Natural killer cell (primary cell): ENCODE measurements around the gene HOXA7. TPM values are rescaled to one million over a fixed set of nuclear protein-coding genes. Genes with fewer than 3 reads are reported as not detected.
A peak's percentile ranks its signal among the peaks of the same experiment; 100 is the strongest.

Source experiments
- ATAC-seq, 3 donors: fragments of 150-1000 bp in 2 of 3; fragments of 200-7000 bp in 1 of 3; cut with Tn5 transposase; 1 replicate in 1 of 3; 2 replicates in 2 of 3; pipeline ENCODE4 v1.10.0; 2021; ENCODE audit warnings: mild to moderate bottlenecking in 2 of 3, moderate library complexity in 2 of 3
- DNase-seq, 2 donors: peaks; one replicate each; pipeline versions ENCODE4 v3.0.0 to v3.0.0-alpha.2; 2013 to 2021; ENCODE audit warnings: mixed read lengths in 1 of 2
- H3K27ac ChIP-seq: one replicate; pipeline ENCODE4 v1.5.1; 2013; ENCODE audit warnings: mild to moderate bottlenecking, low read length
- H3K27me3 ChIP-seq: one replicate; pipeline ENCODE4 v1.6.1; 2013; ENCODE audit warnings: low read length; ENCODE audit not compliant: control insufficient read depth, insufficient read depth
- H3K36me3 ChIP-seq: one replicate; pipeline ENCODE4 v1.6.1; 2013; ENCODE audit warnings: low read length; ENCODE audit not compliant: control insufficient read depth, insufficient read depth
- H3K4me1 ChIP-seq: one replicate; pipeline ENCODE4 v1.6.1; 2013; ENCODE audit warnings: low read length; ENCODE audit not compliant: control insufficient read depth, insufficient read depth
- H3K4me3 ChIP-seq: one replicate; pipeline ENCODE4 v1.5.1; 2013; ENCODE audit warnings: low read length
- H3K9me3 ChIP-seq: one replicate; pipeline ENCODE4 v1.6.1; 2013; ENCODE audit warnings: low read length; ENCODE audit not compliant: control insufficient read depth, insufficient read depth
- H3K27ac Mint-ChIP-seq, 2 donors: one replicate each; pipeline ENCODE4 v1.8.0; 2022; ENCODE audit warnings: mild to moderate bottlenecking in 2 of 2, mixed read lengths in 2 of 2, moderate library complexity in 1 of 2
- H3K27me3 Mint-ChIP-seq, 2 donors: one replicate each; pipeline ENCODE4 v1.8.0; 2022; ENCODE audit warnings: low read depth in 2 of 2, mixed read lengths in 2 of 2
- H3K36me3 Mint-ChIP-seq: one replicate; pipeline ENCODE4 v1.8.0; 2022; ENCODE audit warnings: mixed read lengths
- H3K4me1 Mint-ChIP-seq, 2 donors: one replicate each; pipeline ENCODE4 v1.8.0; 2022; ENCODE audit warnings: mixed read lengths in 2 of 2
- H3K4me3 Mint-ChIP-seq: one replicate; pipeline ENCODE4 v1.8.0; 2022; ENCODE audit warnings: mild to moderate bottlenecking, moderate library complexity, mixed read lengths
- H3K9me3 Mint-ChIP-seq, 2 donors: one replicate each; pipeline ENCODE4 v1.8.0; 2022; ENCODE audit warnings: mixed read lengths in 2 of 2
- CTCF ChIP-seq: fragments of 200-600 bp; IDR thresholded peaks from one replicate; pipeline ENCODE4 v1.8.0; 2022; ENCODE audit warnings: antibody characterized with exemption
- WGBS: methylation state at CpG from one replicate; pipeline ENCODE4 v1.1.7; 2013; ENCODE audit warnings: missing lambda C conversion rate; ENCODE audit not compliant: insufficient coverage; 5-methylcytosine and 5-hydroxymethylcytosine counted together
- intact Hi-C: fragments of 100-400 bp; cut with micrococcal nuclease; formaldehyde crosslinking; loops from one replicate; pipeline ENCODE4 v1.14.2; 2022
- total RNA-seq, 4 donors: library from RNA; stranded (reverse); fragments of 120-200 nt in 1 of 4; gene quantifications; one replicate each; pipeline versions ENCODE4 v1.2.3 to v1.2.4, GENCODE V29; 2013 to 2022

The HOXA7 gene
- total RNA-seq, 3 donors from 2014 or later (not counting 1 experiment from before 2014, with no cell fraction given): not detected

- Mint-ChIP-seq H3K27me3 (peaks cover 57 to 65% of the 10 kb centered on the region in 2 donors), H3K4me3 (peak overlapping the region; percentile 87), H3K36me3 (peaks cover 20% of the 10 kb centered on the region), H3K9me3 (no peaks in the 10 kb centered on the region), H3K4me1 (peaks cover 30 to 40% of the 10 kb centered on the region in 2 donors), H3K27ac (peak overlapping the region; percentile 60 to 63)
- TF ChIP-seq CTCF: no peak
- ATAC-seq: no peak
- H3K36me3 ChIP-seq: no peaks in the 10 kb centered on the region
- no peaks in the 10 kb centered on the region for H3K9me3 ChIP-seq
- 12% methylated on average over 30 of the region's 30 CpGs for WGBS
- no peak overlapping the region for H3K4me3 ChIP-seq
- peaks cover 81% of the 10 kb centered on the region for H3K27me3 ChIP-seq
- peak; percentile 15 to 47 for DNase-seq
- H3K27ac ChIP-seq: no peak overlapping the region
- intact Hi-C loops: loop anchor here (2.0 kb wide), 2 partner anchors 15 kb away; partner anchors contain the start of gene HOXA7
- H3K4me1 ChIP-seq: peaks cover 62% of the 10 kb centered on the region
These were observed 15.3 kb upstream of the HOXA7 start for GRCh38 chr7:27171637-27172314.

GRCh38 chr7:27171325-27171636 is 14.8 kb upstream of the HOXA7 start:
- H3K27me3 ChIP-seq: peaks cover 84% of the 10 kb centered on the region
- WGBS: 16% methylated on average over 8 of the region's 8 CpGs
- H3K4me1 Mint-ChIP-seq: peaks cover 35 to 44% of the 10 kb centered on the region in 2 donors
- H3K36me3 Mint-ChIP-seq: peaks cover 20% of the 10 kb centered on the region
- peaks cover 67% of the 10 kb centered on the region for H3K4me1 ChIP-seq
- H3K27me3 Mint-ChIP-seq: peaks cover 58 to 68% of the 10 kb centered on the region in 2 donors
- intact Hi-C loops: no loop called here
- no peaks in the 10 kb centered on the region for H3K9me3 Mint-ChIP-seq
- H3K27ac ChIP-seq: no peak overlapping the region
- no peaks in the 10 kb centered on the region for H3K9me3 ChIP-seq
- H3K4me3 ChIP-seq: no peak overlapping the region
- H3K27ac Mint-ChIP-seq: peak overlapping the region; percentile 60 to 63
- H3K4me3 Mint-ChIP-seq: peak overlapping the region; percentile 87
- ATAC-seq (no peak), DNase-seq (peak; percentile 15)
- no peak for TF ChIP-seq CTCF
- no peaks in the 10 kb centered on the region for H3K36me3 ChIP-seq

GRCh38 chr7:27170426-27171324 is 14.2 kb upstream of the HOXA7 start:
- Mint-ChIP-seq H3K36me3 (peaks cover 20% of the 10 kb centered on the region), H3K27ac (peak overlapping the region in 1 of 2 donors; percentile 63), H3K27me3 (peaks cover 58 to 68% of the 10 kb centered on the region in 2 donors), H3K4me1 (peaks cover 41 to 50% of the 10 kb centered on the region in 2 donors), H3K9me3 (no peaks in the 10 kb centered on the region), H3K4me3 (peak overlapping the region; percentile 87)
- DNase-seq: peak in 1 of 2 donors; percentile 23
- H3K9me3 ChIP-seq: no peaks in the 10 kb centered on the region
- H3K4me1 ChIP-seq: peaks cover 73% of the 10 kb centered on the region
- 58% methylated on average over 6 of the region's 11 CpGs for WGBS
- intact Hi-C loops: no loop called here
- peaks cover 85% of the 10 kb centered on the region for H3K27me3 ChIP-seq
- no peak overlapping the region for H3K4me3 ChIP-seq
- no peak for ATAC-seq
- H3K36me3 ChIP-seq: no peaks in the 10 kb centered on the region
- H3K27ac ChIP-seq: no peak overlapping the region
- no peak for TF ChIP-seq CTCF
